HG02973 (cell line): Measurements from ENCODE around the gene SUGCT.

Experiments
- ATAC-seq: cut with Tn5 transposase; IDR thresholded peaks from one replicate; pipeline ENCODE4 v1.9.1; 2021; ENCODE audit warnings: moderate library complexity; ENCODE audit not compliant: unreplicated experiment

Gene SUGCT

DNA sequence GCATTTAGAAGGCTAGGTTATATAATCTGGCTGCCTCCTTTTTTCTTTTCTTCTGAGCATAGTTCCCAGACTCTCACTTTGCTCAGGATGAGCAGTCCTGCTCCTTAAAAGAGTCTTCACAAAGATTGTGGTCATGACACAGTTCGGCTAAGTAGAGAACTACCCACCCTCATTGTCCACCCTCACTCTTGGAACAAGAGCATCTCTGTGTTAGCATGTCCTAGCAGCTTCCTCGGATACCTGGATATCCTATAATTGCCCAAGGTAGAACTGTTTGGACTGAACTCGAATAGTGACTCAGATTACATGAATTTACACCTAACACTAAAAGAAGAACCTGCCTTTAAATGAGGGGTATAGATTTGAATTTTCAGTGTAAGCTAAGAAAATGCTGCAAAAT, 572.0 kb downstream of the SUGCT start:
- no peak for ATAC-seq

DNA sequence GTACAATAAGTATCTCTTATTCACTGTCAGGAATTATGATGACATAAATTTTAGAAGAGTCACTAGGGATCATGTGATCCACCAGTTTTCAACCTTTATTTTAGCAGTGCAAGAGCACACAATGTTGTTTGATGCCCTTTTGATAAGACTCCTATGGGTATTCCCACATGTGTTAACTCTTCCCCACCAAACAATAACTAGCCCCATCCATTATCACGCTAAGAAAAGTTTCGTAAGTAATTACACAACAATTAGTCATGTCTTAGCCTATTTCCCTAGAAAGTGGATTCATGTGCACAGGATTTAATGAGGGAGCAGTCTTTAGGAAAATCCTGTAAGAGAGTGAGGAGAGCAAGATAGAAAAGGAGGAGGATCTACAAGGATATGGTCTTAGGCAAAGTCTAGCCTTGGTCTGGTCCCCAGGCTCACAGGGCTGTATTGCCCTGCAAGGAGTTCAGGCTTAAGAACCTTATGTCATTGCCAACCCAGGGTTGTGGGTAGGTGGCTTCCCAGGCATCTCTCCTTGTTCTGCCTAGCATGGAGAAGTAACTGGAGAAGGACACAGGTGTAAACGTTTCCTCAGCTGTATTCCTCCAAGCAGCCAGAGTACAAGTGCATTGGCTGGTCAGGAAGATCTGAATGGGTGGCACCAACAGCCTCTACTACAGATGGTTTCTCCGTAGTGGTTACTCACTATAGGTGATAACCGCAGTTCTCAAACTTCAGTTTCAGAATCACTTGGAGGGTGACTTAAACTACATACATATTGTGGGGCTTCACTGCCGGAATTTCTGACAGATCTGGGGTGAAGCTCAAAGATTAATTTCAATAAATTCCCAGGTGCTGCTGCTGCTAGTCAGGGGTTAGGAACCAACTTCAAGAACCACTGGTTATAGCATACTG, 574.5 kb downstream of the SUGCT start:
- ATAC-seq, result no peak

DNA sequence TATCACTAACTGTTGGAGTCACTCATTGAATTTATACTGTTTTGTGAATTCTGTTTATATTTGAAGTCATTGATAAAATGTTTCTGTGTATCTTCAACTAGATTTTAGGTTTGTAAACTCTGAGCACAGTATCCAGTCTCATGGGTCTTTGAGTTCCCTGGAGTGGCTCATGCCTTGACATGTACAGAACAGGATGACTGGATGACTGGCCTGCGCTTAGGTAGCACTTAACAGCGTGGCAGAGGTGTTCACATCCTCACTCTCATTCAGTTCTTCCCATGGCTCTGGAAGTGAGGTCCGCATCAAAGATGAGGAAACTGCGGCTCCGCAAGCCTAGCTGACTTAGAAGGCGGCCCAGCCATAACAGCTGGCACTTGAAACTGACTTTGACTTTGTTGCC, 576.9 kb downstream of the SUGCT start:
- ATAC-seq, result no peak

- ATAC-seq, result no peak
These were observed 579.7 kb downstream of the SUGCT start for GRCh38 chr7:40714363-40715052.

- no peak for ATAC-seq
These were observed 580.2 kb downstream of the SUGCT start for GRCh38 chr7:40715053-40715430.

DNA sequence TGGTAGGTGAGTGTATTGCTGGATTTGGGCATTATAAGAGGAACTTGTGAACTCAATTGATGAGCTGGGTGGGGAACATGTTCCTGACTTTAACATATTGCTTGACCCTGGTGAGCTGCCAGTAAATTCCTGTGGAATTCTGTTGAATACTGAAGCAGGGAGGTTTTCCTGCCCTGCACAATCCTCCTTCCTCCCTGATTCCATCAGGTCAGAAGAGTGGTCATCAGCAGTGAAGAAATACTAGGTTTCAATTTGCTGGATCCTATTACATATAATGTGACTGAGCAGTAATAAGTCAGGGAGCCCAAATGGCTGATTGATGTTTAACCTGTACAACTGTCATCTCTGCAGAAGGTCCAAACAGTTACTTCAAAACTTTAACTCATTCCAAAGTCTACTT, 581.2 kb downstream of the SUGCT start:
- ATAC-seq, result no peak

- no peak for ATAC-seq
These were observed 582.4 kb downstream of the SUGCT start for GRCh38 chr7:40717242-40717641.

GRCh38 chr7:40720416-40720815, 585.6 kb downstream of the SUGCT start:
- ATAC-seq, result no peak

DNA sequence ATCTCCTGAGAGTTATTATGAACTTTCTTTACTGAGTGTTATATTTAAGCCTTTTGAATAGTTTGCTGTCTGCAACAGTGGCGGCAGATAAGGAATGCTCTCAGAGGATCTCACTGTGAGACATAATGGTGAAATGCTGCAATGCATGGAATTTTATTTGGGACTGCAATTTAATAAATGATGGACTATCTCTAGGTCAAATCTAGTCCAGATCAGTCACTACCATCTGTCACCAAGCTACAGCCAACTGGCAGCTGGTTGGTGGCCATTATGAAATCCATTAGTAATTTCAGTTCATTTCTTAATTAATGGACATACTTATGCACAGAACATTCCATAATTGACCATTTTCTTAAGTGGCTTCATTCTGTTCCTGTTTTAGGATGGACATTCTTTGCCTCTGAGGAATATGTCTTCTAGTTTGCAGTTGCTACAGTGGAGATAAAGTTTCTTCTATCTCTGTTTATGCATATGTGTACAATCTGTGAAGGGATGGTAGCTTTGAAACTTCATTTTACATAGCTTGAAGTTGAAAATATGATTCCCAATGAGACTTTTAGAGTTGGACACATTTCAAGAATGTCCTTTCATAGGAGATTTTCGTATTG, 586.6 kb downstream of the SUGCT start:
- no peak for ATAC-seq

GRCh38 chr7:40722242-40722641, 587.4 kb downstream of the SUGCT start:
- no peak for ATAC-seq

GRCh38 chr7:40723829-40724228, 589.0 kb downstream of the SUGCT start:
- ATAC-seq, result no peak

DNA sequence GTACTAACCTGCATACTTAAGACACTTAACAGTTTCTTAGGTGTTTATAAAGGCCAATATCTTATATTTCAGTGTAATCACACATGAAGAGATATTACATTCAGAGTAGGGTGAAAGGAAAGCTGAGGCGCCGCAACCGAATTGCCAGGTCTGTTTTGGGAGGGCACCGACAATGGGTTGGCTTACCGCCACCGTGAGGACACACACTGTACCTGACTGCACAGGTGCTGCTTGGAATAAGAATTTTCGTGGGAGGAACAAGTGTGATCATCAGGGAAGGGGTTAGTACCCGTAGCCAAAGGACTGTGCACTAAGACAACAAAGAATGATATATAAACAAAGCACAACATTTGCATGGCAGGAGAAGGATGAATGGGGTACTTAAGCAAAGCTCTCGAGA, 591.8 kb downstream of the SUGCT start:
- ATAC-seq, result no peak

DNA sequence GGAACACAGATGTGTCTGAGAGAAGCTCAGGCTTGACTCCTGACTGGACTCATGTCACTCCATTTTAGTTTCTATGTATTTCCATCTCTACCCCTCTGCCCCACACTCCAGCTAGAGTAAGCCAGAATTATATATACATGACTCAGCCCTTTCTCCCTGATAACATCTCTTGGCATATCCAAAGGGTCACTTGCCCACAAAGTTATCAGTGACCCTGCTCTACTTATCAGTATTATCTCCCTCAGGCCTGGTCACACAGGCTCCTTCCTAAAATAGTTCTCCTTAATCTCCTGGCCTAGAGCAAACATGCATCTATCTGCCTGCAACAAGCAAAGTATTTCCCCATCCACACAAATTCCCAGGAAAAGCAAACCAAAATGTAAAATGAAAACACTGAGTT, 598.3 kb downstream of the SUGCT start:
- ATAC-seq, result no peak

DNA sequence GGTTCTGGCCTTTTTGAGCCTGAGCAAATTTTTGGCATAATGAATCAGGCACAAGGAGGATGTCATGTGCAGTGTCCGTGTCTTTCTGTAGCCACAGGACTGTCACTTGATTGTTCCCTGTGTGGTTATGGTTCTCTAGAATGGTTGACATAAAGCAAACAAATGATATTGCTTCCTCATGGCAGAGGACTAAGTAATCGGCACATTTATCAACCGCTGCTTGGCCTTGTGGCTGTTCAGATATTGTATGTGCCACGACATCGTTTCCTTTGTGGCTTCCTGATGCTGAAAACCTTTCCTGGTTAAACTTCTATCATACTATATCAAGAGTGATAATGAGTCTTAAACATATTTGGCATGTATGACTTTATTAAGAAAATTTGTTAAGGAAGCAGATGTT, 598.8 kb downstream of the SUGCT start:
- ATAC-seq, result no peak

DNA sequence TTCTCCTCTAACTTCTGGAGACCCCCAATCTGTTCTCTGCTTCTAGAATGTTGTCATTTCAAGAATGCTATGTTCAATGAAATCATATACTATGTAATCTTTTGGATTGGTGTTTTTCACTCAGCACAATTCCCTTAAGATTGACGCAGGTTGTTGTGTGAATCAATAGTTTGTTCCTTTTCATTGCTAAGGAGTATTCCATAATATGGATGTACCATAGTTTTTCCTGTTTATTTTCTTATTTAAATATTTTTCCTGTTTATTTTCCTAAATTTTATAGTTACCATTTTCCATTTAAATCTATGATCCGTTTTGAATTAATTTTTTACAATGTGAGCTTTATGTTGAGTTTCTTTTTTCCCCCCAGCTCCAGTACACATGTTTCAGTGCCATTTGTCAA, 604.5 kb downstream of the SUGCT start:
- no peak for ATAC-seq

- ATAC-seq, result no peak
These were observed 607.5 kb downstream of the SUGCT start for GRCh38 chr7:40742270-40742669.

GRCh38 chr7:40746841-40747556, 612.2 kb downstream of the SUGCT start:
- ATAC-seq, result no peak

GRCh38 chr7:40747856-40748255, 613.1 kb downstream of the SUGCT start:
- no peak for ATAC-seq

- ATAC-seq, result no peak
These were observed 615.1 kb downstream of the SUGCT start for GRCh38 chr7:40749877-40750276.

DNA sequence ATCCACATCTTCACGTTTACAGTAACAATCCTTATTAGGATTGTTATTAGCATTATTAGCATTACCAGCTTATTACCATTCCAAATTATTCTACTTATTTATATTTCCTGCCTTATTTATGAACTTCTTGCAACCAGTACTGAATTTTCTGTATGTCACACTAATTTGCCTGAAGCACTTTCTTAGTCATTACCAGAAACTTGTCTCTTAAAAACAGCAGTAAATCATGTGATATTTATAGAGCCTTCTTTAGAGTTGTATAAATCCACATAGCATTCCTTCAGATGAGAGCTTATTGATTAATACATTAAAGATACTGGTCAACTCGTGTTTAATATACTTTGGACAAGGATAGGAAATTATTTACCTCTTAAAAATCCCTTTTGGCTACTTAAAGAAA, 618.6 kb downstream of the SUGCT start:
- ATAC-seq, result no peak

DNA sequence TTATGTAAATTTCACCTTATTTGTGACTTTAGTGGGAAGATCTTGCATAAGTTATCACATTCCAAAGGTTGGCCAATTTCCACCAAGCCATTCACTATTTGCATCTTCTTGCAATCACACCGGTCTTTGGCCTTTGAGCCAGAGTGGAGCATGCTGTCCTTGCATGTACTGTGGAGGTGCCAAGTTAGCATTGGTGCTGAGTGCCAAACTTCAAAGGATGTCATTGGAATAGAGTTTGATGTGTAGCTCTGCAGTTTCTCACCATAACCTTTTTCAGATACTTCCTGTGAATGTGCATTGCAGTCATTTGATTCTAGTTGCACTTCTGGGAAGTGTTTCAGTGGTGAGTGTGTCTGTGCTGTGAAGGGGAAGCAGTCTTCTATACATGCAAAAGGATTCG, 620.6 kb downstream of the SUGCT start:
- no peak for ATAC-seq
